ENCODE data around the gene SHISA9.
"Not testable (repeated sequence)": the region's sequence is repeated elsewhere in the genome, so short reads cannot be mapped to it uniquely, and the experiment has no call there.

The SHISA9 gene

DNA sequence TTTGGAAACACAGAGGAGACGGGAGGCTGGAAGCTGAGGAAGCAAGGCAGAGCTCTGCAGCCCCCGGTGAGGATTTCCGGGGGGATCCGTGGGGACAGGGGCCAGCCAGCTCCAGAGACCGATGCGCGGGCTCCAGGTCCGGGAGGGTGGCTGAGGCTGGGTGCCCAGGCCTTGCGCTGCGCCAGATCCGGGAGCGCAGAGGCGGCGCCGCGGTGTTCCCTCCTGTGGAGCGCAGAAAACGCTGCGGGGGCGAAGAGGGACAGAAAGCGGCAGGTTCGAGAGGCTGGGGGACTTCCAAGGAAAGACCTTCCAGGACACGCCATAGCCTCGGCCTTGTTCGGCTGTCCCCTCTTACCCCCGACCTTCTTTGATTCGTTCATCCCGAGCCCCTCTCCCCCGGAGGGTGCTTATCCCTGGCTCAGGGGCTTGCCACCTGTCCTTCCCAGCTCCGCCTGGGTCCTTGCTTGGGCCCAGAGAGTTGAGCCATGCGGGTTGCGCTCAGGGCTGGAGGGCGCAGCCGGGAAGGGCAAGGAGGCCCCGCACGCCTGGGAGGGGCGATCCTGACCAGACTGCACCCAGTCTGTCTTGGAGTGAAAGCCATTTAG is 697 bp upstream of the SHISA9 start:
- no peak for FAIRE-seq

DNA sequence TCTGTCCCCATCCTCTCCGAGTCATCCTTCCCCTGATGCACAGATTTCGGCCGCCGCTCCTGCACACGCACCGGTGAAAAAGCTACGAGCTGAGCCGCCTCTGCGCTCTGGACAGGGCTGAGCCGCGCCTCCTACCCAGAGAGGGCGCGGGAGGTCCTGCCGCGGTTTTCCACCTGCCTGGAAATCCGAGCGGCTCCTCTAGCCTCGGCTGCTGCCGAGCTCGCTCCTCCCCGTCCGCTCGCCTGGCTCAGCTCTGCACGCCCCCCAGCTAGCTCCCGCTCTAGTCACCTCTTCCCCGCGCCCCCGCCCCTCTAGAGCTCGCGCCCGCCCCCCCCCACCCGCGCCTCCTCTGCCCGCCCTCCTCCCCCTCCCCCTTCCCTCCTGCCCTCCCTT is 198 bp upstream of the SHISA9 start:
- FAIRE-seq, result no peak

DNA sequence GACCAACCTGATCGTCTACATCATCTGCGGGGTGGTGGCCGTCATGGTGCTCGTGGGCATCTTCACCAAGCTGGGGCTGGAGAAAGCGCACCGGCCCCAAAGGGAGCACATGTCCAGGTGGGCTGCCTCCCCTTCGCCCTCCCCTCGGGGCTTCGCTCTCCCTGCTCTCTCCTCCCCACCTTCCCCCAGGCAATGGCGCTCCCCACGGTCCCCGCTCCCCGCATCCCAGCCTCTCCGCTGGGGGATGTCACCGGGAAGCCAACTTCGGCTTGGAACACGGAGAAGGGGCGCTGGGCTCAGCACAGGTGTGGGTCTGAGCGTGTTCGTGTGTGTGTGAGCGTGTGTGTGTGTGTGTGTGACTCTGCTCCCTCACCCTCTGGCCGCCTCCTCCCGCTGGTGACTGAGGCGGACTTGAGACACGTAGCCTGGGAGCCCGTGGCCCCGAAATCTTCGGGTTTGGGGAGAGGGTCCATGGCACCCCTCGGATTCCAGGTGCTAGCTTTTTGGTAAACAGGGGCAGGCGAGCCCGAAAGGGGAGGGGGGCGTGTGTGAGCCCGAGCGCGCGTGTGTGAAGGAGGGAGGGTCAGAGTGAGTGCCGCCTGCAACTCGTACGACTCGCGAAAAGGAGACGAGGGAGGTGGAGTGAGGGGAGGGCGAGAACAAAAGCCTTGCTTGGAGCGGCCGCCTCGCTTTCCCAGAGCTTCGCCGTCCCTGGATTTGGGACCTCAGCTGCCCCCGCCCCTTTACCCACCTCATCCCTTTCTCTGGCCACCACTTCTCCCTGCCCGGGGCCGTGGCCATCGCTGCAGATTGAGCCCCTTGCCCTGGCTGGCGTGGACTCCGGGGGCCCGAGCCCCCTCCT is 1.3 kb downstream of the SHISA9 start:
- FAIRE-seq, result no peak

DNA sequence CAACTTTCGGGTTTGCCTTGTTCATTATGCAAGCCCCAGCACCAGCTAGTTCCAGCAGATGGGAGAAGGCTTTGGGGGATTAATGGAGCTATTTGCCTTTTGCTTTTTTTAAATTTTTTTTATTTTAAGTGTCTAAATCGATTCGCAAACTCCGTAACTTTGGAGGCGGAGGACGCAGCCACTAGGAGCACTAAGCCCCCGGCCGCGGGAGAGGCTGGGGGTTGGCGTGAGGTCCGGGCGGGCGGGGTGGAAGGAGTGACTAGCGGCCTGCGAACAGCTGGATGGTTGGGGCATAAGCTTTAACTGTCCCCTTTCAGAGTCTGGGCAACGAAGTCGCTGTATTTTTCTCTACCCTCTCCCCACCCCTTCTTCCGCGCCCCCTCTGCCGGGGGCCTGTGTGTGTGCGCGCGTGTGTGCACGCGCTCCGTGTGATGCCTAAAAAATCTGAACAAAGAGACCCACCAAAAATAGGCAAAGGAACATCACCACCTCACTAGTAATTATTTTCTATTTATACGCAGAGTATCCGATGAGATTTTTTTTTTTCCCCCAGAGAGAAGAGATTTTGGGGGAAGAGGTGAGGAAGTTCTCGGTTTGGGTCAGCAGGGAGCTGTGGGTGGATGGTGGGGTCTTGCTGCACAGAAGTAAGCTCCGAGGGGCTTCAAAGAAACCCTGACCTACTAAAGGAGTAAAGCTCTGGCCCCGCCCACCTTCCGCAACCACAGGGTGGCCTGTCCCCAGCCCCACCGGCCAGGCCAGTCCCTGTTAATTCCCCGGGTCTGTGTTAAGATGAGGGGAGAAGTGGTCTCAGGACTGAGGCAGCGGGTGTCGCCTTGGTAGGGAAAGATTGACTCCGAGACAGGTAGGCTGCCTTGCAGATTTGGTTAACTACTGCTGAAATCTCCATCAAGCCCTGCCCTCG is 2.3 kb downstream of the SHISA9 start:
- FAIRE-seq, result no peak

DNA sequence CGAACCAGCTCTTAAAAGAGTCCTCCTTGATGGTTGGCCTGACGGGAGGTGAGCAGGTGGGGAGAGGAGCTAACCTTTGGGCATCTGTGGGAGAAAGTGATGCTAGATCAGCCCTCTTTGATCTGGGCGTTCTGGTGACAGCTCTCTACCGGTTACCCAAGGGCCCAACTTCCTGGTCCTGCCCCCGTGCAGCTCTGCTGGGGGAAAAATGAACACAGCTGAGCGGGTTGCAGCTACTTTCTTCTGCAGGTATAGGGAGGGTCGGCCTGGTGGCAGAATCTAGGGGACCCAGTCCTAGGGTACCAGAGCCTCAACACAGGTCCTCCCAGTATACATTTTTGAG is 2.9 kb downstream of the SHISA9 start:
- FAIRE-seq, result no peak

DNA sequence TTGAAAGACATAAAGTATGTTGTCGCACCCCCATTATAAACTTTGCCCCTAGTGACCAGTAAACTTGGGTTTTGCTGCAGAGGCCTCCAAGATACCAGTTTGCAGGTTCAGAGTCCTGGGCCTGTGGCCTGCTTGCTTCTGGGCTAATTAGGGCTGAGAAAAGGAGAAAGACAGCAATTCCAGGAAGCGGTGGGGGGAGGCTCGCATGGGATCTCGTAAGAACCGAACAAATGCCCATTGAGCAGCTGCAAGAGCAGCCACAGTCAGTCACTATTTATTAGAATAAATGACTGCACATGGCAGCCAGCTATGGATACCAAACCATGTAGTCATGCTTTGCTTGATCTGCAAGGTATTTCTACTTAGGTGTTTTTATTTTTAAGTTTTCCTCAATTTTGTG is 4.9 kb downstream of the SHISA9 start:
- no peak for FAIRE-seq

DNA sequence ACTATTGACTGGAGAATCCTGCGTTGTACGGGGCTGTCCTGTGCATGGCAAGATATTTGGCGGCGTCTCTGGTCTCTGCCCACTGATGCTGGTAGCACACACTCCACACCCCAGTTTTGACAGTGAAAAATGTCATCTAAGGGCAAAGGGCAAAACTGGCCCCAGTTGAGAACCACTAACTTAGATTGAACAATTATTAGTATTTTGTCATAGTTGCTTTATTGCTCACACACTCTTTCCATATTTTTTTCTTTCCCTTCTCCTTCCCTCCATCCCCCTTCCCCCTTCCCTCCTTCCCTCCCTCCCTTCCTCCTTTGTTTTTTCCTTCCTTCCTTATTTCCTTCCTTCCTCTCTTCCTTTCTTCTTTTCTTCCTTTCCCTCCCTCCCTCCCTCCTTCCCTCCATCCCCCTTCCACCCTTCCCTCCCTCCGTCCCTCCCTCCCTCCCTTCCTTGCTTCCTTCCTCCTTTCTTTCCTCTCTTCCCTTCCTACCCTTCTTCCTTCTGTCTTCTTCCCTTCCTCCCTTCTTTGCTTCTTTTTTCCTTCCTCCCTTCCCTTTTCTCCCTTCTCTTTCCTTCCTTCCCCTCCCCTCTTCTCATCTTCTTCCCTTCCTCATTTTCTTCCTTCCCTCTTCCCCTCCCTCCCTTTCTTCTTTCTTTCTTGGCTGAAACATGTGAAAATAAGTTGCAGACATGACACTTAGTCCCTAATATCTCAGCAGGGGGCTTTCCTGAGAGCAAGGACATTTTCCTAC is 5.5 kb downstream of the SHISA9 start:
- no peak for FAIRE-seq

DNA sequence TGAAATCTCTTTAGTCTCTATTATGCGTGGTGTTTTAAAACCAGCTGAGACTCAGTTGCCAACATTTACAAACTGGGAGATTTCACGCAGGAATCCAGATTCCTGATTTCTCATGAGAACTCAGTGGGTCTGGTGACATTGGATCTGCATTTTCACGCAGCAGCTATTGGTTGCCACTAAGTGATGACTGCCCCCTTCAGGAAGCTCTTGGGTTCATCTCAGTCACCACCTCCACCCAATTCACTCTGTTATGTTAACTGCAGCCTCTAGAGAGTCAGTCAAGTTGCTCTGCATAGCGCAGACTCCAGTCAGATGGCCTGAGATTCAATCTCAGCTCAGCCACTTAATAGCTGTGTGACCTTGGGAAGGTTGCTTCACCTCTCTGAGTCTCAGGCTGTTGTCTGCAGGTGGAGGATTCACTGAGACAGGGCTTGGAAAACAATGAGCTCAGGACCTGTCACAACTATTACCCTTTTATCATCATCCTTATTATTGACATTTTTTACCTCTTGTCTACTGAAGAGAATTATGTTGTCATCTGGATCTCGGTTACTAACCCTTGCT is 6.4 kb downstream of the SHISA9 start:
- no peak for FAIRE-seq

DNA sequence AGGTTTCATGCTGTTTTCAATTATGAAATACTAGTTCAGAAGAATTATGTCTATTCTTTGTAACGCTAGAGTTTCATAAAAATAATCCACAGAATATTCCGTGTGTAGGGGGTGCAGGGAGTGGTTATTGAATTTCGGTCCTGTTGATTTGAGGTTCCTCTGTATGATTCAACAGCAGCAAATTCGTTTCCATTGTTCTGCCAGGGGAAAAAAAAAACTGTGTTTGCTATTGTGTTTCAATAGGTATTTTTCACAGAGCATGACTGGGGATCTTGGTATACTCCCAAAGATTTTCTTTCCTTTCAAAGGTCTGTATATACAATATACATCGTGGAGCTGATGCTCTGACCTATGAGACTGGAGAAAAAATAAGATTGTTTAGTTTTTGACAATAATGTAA is 15.8 kb downstream of the SHISA9 start:
- no peak for FAIRE-seq

DNA sequence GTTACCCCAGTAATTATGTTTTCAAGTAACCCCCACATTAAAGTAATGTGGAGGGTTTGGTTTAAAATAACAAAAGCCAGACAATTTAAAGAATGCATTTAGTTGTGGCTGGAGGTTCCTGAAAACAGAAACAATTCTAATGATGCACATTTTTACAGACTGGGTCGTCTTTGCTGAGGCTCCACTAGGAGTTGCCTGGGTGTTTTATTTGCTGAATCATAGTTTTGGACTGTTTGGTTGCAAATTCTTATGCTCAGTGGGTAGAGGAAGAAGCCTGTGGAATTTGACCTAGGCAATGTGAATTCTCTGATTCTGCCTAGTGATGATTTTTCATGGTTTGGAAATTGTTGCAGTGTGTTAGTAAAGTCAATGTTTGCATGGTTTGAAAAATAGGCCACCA is 16.3 kb downstream of the SHISA9 start:
- FAIRE-seq, result no peak

DNA sequence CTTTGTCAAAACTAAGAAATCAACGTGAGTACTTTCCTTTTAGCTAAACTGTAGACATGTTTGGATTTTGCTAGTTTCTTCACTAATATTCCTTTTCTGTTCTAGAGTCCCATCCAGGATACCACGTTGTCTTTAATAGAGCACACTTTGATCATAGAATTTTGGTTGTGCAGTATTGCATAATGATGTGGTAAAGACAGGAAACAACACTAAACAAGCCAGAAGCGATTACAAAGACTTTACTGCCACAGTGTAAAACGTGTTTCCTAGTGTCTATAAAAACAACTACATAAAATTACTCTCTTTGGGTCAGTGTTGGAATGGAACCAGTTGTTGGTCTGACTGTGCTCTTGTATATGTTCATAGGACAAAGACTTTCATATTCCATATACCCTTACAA is 19.3 kb downstream of the SHISA9 start:
- no peak for FAIRE-seq

DNA sequence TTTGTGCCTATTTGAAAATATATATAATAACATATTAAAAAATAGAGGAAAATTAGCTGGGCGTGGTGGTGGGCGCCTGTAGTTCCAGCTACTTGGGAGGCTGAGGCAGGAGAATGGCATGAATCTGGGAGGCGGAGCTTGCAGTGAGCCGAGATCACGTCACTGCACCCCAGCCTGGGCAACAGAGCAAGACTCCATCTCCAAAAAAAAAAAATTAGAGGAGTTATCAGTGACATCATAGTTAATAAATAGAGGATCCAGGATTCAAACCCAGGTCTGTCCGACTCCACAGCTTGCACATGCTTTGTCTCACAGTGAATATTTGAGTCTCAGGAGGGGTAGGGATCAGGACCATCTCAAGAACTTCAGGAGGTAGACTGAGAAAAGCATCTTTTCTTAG is 22.2 kb downstream of the SHISA9 start:
- FAIRE-seq, result not testable (repeated sequence)

DNA sequence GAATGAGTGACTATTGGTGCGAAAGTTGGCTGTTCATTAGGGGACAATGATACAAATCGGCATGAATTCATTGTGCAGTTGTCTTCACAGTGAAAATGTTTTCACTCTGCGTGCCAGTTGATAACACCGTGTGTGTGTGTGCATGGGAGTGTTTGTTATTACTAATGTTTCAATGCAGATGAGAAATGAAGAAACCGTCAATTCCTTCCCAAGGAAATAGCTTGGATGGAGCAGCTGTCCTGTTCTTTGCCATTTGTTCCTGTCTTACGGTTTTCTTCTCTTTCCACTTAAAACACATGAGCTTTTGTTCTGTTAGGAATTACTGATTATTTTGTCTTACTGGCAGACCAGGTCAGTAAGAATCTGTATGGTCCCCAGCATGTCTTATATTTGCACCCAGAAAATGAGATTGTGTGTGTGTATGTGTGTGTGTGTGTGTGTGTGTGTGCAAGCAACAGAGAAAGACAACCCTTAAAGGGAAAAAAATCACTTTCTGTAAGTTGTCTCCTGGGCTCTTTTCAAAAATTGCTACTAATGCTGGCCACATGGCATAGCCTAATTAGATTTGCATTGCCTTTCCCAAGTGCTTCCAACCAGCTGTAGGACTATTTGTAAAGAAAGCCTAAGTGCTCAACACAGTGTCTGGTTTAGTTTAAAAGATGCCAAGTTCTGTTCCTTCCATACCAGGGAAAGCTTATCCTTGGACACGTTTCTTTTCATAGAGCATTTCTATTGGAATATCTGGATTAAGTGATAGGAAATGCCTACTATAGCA is 23.8 kb downstream of the SHISA9 start:
- FAIRE-seq, result no peak

DNA sequence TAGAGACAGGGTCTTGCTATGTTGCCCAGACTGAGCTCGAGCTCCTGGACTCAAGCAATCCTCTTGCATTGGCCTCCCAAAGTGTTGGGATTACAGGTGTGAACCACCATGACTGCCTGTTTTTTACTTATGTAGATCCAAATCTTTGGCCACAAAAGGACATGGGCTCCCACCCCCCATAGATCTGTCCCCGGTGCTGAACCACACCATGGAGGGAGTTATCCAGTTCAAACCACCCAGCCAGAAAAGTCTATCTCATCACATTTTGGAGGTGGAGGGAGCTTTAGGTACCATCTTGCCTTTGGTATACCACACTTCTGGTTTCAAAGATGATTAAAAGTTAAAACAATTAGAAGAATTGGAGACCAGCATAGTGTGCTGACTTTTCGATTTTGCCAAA is 26.2 kb downstream of the SHISA9 start:
- no peak for FAIRE-seq

DNA sequence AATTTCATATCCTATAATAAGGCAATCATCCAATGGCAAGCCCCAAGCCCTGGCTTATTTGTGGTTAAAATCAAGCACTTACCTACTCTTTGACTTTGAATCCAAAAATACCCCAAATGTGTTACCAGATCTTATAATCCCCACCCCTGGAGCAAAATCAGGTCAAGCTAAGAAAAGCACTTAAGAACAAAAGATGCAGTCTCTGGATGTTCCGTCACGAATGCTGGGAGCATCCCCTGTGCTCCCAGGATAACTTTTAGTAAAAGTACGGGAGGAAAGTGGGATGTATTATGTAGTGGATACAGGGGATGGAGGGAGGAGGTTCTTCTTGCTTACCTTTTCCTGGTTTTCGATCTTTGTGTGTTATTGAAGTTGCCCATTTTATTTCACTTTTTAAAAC is 29.5 kb downstream of the SHISA9 start:
- FAIRE-seq, result no peak

DNA sequence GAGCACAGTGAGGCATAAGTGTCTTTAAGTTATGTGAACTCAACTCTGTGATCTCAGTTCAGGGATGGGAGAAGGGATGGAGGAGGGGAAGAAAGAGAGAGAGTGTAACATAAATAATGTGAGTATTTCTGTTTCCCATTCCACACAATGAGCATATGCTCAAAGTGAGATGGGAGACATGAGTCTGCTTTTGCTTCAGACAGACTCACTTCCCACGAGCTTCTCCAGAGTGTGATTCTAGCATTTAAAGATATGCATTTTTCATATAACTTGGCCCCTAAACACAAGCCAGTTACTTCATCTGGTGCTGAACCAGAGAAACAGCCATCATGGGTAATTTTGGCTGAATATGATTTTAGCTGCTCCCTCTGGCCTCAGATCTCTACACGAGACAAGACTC is 35.0 kb downstream of the SHISA9 start:
- FAIRE-seq, result no peak

DNA sequence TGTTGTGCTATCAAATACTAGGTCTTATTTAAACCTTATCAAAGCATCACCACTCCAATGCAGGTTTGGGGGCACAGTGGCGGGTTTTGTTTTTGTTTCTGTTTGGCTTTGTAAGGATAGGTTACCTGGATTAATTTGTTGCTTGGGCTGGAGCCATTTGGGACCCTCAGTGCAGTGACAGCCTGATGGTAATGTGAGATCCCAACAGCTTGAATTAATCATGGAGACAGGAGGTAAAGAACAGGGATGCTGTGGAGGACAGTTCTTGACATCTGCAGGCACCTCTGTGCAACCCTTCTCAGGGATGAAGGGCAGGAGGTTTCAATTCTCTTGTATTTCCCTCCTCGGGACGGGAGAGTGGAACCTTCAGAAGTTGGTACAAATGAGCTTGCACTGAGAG is 40.5 kb downstream of the SHISA9 start:
- FAIRE-seq, result no peak

DNA sequence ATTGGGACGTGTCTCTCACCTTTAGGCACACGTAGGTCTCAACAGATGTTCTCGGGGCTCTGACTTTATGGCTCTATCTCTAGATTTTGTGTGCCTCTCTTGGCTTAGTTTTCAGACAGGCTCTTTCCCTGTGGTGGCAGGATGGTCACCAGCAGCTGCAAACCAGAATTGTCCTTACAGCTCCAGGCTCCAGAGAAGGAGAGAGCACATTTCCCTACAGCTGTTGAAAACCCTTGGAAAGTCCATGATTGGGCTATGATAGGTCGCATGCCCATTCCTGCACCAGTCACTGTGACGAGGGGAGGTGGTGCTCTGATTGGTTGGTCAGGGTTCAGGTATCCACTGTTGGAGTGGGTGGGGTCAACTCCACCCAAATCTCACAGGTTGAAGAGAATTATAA is 41.5 kb downstream of the SHISA9 start:
- no peak for FAIRE-seq

DNA sequence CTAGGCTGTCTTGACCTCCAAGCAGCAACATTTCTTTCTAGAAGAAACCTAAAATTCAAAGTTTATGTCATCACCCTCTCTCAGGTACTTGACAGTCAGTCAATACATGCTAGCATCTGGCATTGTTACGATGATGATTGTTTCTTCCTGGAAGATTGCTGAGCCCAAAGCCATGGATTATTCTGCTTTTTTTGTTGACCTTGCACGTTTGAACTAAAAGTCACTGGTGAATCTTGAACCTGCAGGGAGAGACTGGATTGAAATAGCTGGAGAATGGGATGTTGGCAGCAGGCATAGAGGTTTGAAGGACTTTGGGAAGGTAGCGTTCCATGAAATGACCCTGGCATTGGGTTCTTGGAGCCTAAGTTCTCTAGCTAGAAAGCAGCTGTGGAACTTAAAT is 42.9 kb downstream of the SHISA9 start:
- no peak for FAIRE-seq

DNA sequence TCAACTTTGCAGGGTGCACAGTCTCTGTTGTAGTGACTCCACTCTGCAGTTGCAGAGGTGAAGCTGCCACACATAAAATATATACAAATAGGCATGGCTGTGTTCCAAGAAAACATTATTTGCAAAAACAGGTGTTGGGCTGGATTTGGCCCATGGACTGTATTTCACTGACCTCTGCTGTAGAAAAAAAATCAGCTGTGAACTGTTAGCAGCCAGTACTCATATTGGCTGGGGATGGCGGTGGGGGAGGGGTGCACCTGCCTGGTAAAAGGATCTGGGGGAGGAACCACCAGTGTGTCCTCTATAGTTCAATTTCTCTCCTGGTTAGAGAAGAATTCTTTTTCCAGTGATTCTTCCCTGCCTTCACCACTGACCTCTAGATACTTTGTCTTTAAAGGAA is 50.0 kb downstream of the SHISA9 start:
- FAIRE-seq, result no peak

DNA sequence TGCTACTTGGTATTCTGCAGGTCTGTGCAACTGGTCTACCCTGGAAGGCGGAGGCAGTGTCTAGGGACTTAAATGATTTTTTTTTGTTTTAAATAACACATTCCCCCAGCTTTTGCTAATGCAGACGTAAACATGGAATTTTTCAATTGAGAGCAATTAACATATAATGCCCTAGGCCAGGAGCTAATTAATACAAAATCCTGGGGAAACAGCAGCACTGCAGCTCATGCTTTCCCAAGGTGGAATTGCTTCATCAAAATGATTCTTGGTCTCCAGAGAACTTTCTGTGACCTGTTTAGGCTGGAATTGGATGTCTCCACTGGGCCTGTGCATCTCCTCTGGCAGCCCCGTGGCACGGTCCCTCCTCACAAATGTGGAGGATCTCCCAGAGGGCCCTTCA is 50.6 kb downstream of the SHISA9 start:
- no peak for FAIRE-seq

DNA sequence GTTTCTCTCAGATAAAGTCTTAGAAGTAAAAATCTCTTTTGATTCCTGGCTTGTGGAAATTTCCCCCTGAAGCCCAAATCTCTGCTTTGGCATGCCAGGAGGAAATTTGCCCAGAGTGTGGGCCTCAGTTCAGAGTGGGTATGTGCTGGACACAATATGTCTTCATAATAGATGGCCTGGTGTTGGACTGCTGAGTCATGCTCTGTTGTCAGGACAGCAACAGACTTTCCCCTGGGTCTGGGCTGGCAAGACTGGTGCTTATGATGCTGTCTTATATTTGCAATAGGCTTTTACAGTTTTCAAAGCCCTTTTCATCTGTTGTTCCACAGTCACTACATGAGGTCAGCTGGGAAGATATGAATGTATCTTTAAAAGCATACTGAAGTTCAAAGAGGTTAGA is 57.0 kb downstream of the SHISA9 start:
- no peak for FAIRE-seq

All from A204.1 (cell line).